ENCODE data around the gene CFAP69. TPM values are rescaled to one million over a fixed set of nuclear protein-coding genes. Genes with fewer than 3 reads are reported as not detected.

Gene CFAP69
- total and polyA plus RNA-seq, 2 of the 8 experiments (the other 6 are each of a cell fraction or from before 2014, with no cell fraction given), result 1.00 to 3.8 TPM

- TF ChIP-seq NANOG (IDR thresholded peaks at IDR 0.05; ENCODE audit: insufficient read depth, low read depth, low read length, poor library complexity, severe bottlenecking), result no peak
- TF ChIP-seq GABPA (IDR thresholded peaks at IDR 0.05; ENCODE audit: borderline replicate concordance, insufficient read depth, low read length), result no peak
- TF ChIP-seq, protein P1, sequence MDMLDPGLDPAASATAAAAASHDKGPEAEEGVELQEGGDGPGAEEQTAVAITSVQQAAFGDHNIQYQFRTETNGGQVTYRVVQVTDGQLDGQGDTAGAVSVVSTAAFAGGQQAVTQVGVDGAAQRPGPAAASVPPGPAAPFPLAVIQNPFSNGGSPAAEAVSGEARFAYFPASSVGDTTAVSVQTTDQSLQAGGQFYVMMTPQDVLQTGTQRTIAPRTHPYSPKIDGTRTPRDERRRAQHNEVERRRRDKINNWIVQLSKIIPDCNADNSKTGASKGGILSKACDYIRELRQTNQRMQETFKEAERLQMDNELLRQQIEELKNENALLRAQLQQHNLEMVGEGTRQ (IDR thresholded peaks at IDR 0.05; ENCODE audit: low read length), result no peak
- TF ChIP-seq SIN3A (conservative IDR thresholded peaks at IDR 0.05 in 1 of 2, IDR thresholded peaks at IDR 0.05 in 1 of 2; ENCODE audit: low read depth in 1 of 2, low read length in 2 of 2), result no peak
- TF ChIP-seq CBX8 (IDR thresholded peaks at IDR 0.05; ENCODE audit: borderline replicate concordance, low read depth, low read length), result no peak
- no peak for TF ChIP-seq CEBPB (IDR thresholded peaks at IDR 0.05; ENCODE audit: low read depth, low read length)
- TF ChIP-seq KDM1A (IDR thresholded peaks at IDR 0.05; ENCODE audit: borderline replicate concordance, low read length), result no peak
- TF ChIP-seq SUZ12 (IDR thresholded peaks at IDR 0.05; ENCODE audit: low read length), result no peak
These were observed 45.5 kb downstream of the CFAP69 start (continued) for GRCh38 chr7:90290244-90291113.
